GM10847 (cell line): Measurements from ENCODE around the gene LRFN2.

Source experiments
- POLR2A ChIP-seq: IDR thresholded peaks from 2 replicates; pipeline ENCODE4 v1.6.1; 2011; ENCODE audit not compliant: insufficient read length; ENCODE audit errors: extremely low read depth

The LRFN2 gene

GRCh38 chr6:40346246-40346645 is 240.9 kb downstream of the LRFN2 start:
- no peak for TF ChIP-seq POLR2A

- no peak for TF ChIP-seq POLR2A
Observed at GRCh38 chr6:40344566-40345167, 242.5 kb downstream of the LRFN2 start.

- TF ChIP-seq POLR2A = no peak
Observed at GRCh38 chr6:40343877-40344565, 243.1 kb downstream of the LRFN2 start.

- TF ChIP-seq POLR2A = no peak
Observed at GRCh38 chr6:40343318-40343876, 243.8 kb downstream of the LRFN2 start.

GRCh38 chr6:40342723-40343122 is 244.4 kb downstream of the LRFN2 start:
- TF ChIP-seq POLR2A = no peak

GRCh38 chr6:40341726-40342125 is 245.4 kb downstream of the LRFN2 start:
- TF ChIP-seq POLR2A = no peak
